ENCODE measurements around the gene NOL4L.

GRCh38 chr20:32553618-32554017, 31.5 kb downstream of the NOL4L start:
- TF ChIP-seq PATZ1 (CRISPR knock-in tag; IDR thresholded peaks at IDR 0.05; ENCODE audit: borderline replicate concordance) (no peak), ZFP3 (CRISPR knock-in tag; IDR thresholded peaks at IDR 0.05) (no peak), BACH2 (CRISPR knock-in tag; IDR thresholded peaks at IDR 0.05; ENCODE audit: borderline replicate concordance) (no peak), ZNF8 (CRISPR knock-in tag; IDR thresholded peaks at IDR 0.05) (no peak), ZC3H10 (CRISPR knock-in tag; IDR thresholded peaks at IDR 0.05) (no peak)

Measured in SK-N-SH treated with all-trans-retinoic acid at 6 μM for 48 hours (cell line).